HG03135 (cell line): ENCODE data around the gene HERPUD1.
A peak's percentile ranks its signal among the peaks of the same experiment; 100 is the strongest.
"Not testable (repeated sequence)": the region's sequence is repeated elsewhere in the genome, so short reads cannot be mapped to it uniquely, and the experiment has no call there.

ENCODE experiments used
- ATAC-seq: cut with Tn5 transposase; IDR thresholded peaks from one replicate; pipeline ENCODE4 v1.9.1; 2021; ENCODE audit warnings: mild to moderate bottlenecking, moderate library complexity; ENCODE audit not compliant: unreplicated experiment

Gene HERPUD1, protein sequence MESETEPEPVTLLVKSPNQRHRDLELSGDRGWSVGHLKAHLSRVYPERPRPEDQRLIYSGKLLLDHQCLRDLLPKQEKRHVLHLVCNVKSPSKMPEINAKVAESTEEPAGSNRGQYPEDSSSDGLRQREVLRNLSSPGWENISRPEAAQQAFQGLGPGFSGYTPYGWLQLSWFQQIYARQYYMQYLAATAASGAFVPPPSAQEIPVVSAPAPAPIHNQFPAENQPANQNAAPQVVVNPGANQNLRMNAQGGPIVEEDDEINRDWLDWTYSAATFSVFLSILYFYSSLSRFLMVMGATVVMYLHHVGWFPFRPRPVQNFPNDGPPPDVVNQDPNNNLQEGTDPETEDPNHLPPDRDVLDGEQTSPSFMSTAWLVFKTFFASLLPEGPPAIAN

GRCh38 chr16:56931892-56932720 is at the start of gene HERPUD1:
Gene HERPUD1 (plus strand): TSS chr16:56932142. CDS start chr16:56932245, 103 bp downstream.
- peak; percentile 85 for ATAC-seq

DNA sequence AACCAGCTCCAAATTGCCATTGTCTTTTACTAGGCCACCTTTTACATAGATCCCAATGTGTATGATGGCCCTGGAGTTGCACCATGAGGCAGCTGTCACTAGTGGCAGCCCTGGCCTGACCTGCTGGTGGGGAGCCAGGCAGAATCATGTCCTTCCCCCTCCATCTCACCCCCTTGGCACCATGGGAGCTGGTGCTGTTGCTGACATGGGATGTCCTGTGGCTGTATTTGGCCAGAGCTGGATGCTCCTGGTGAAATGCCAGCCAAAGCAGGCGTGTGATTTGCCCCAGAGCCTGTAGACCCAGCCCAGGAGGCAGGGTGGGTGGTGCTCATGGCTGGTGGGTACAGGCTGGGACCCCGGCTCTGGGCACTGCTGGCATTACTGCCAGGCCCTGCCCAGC is 48.4 kb upstream of the HERPUD1 start:
- no peak for ATAC-seq

GRCh38 chr16:56884026-56884582 is 47.8 kb upstream of the HERPUD1 start:
- ATAC-seq, result no peak

DNA sequence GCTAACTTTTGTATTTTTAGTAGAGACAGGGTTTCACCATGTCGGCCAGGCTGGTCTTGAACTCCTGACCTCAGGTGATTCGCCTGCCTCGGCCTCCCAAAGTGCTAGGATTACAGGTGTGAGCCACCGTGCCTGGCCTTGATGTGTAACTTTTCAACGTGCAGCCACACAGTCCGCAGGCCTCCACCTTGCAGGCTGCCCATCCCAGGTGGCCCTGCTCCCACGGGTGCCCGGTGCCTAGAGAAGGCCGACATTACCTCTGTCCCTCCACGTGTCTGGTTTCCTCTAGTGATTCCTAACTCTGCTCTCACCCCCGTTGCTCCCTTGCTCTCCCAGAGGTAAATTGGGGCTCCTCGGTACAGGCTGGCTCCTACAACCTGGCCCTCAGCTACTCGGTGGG is 47.0 kb upstream of the HERPUD1 start:
- ATAC-seq, result not testable (repeated sequence)

DNA sequence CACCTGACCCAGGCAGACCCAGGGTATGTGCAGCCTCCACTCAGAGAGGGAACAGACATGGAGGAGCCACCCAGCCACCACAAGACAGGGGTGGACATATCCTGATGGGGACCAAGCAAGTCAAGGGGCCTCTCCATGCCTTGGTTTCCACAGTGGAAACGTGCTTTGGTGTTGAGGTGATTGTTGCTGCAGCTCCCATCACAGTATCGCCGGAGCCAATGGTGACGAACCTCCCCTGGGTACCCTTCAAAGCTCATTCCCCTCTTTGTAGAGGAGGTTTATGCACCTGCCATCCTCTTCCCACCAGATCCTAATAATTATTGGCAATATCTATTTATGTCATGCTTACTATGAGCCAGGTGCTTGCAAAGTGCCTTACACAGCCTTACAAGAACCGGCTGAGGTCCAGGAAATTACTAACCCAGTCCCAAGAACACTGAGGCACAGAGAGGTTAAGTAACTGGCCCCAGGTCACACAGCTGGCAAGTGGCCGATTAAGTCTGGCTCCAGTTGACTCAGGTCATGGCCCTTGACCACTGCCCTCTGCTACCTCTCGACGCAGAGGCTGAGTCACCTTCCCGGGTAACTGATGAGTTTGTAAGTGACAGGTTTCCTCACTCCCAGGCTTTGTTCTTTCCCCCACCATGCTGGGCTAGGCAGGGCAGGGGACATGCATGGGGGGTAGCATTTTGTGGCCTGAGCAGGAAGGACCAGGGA is 46.3 kb upstream of the HERPUD1 start:
- no peak for ATAC-seq

DNA sequence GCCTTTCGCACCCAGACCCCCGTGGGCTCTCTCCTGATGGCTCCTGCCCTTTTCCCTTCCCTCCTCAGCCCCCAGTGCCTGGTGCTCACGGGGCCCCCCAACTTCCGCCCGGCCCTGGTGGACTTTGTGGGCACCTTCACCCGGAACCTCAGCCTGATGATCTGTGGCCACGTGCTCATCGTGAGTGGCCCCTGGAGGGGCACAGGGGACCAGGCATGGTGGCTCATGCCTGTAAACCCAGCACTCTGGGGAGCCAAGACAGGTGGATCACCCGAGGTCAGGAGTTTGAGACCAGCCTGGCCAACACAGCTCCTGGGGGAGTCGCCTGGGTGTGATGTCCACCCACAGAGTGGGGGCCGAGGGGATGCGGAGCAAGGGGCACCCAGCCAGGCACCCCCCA is 45.6 kb upstream of the HERPUD1 start:
- ATAC-seq, result no peak

DNA sequence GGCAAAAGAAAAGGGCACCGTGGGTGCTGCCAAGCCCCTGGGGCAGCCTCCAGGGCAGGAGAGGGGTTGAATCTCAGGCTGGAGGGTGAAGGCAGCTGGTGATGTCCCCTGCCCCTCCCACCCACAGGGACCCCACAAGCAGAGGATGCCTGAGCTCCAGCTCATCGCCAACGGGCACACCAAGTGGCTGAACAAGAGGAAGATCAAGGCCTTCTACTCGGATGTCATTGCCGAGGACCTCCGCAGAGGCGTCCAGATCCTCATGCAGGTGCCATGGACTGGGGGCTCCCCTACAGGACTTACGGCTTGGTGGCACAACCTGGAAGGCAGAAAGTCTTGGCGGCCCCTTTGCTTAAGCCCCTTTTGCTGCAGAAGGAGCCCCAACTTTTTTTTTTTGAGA is 45.1 kb upstream of the HERPUD1 start:
- no peak for ATAC-seq

DNA sequence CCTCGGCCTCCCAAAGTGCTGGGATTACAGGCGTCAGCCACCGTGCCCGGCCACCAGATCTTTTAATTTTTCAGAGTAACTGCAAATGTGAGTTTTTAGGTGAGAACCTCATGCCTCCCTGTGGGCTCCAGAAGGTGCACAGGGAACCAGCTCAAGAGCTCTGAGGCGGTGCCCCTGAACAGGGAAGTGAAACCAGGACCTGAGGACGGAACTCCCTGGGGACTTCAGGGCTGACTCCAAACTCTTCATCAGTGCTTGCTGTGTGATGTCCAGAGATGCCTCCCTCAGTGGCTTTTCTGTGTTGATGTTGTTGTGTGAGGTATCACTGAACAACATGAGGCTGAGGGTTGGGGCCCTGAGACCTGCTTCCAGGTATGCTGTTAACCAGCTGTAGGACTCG is 43.1 kb upstream of the HERPUD1 start:
- ATAC-seq, result no peak

DNA sequence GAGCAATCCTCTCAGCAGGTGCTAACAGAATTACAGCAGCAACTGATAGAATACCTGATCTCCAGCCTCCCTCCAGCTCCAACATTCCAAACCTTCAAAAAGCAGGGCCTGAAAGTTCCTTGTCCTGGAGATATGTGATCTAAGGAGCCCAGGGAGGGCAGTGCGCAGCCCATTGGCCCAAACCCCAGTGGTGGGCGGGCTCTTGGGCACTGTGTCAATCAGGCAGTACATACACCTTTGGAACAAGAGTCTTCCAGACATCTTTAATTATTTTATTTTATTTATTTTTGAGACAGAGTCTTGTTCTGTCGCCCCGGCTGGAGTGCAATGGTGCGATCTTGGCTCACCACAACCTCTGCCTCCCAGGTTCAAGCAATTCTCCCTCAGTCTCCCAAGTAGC is 42.7 kb upstream of the HERPUD1 start:
- ATAC-seq, result no peak

GRCh38 chr16:56891685-56892084 is 40.3 kb upstream of the HERPUD1 start:
- ATAC-seq, result no peak

- ATAC-seq, result no peak
Measured at GRCh38 chr16:56892705-56893104, 39.2 kb upstream of the HERPUD1 start.

GRCh38 chr16:56894331-56894917 is 37.5 kb upstream of the HERPUD1 start:
- ATAC-seq, result no peak

DNA sequence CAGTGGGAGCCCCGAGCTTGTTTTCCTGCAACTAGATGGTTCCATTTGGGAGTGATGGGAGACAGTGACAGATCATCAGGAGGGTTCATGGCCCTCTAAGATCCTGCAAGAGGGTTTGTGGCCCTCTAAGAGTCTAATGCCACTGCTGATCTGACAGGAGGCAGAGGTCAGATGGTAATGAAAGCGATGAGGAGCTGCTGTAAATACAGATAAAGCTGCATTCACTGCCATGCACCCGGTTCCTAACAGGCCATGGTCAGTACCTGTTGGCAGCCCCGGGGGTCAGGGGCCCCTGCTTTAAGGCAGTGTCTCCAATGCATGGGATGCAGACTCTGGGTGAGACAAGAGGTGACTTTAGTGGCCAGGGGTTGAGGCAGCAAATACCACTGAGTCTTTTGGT is 36.1 kb upstream of the HERPUD1 start:
- ATAC-seq, result no peak

GRCh38 chr16:56896244-56896643 is 35.7 kb upstream of the HERPUD1 start:
- ATAC-seq, result no peak

DNA sequence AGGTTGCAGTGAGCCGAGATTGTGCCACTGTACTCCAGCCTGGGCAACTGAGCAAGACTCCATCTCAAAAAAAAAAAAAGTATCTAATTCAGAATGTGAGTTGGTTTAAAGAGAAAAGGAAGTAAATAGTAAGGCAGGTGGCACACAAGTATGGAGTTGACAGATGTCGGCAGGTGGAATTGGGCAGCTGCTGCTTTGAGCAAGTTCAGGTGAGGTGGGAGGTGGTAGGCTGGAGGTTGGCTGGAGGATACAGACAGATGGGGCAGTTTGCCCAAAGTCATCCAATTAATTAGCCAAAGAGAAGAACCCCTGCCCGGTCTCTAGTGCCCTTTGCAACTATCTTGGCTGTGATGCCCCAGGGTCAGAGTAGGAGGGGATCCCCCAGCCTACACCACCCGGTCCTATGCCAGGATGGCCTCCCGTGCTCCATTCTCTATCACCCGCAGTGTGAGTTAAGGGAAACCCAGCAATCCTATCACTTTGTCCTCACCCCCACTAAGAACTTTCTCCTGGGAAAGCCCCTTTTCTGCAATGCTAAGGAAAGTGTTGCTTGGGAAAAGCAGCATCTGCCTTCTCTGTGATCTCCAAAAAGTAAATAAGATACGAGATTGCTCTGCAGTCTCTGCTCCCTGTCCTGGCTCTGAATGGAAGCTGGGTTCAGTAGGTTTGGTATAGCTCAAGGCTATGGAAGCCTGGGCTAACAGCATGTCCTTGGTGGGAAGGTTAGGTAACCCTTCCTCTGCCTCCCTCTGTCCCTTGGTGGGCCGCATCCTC is 34.7 kb upstream of the HERPUD1 start:
- ATAC-seq, result no peak

DNA sequence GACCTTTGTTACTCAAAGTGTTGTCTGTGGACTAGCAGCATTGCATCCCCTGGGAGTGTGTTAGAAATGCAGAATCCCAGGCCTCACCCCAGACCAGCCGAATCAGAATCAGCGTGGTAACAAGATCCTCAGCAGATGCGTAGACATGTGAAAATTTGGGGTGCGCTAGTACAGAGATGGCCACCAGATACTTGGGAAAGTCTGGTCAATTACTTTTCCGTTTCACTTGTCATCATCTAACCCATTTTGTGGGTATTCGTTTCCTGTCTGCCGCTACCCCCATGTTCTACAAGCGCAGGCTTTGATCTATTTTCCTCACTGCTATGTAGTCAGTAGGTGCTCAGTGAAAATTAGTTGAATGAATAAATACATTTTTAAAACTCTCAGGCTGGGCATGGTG is 33.1 kb upstream of the HERPUD1 start:
- peak; percentile 70 for ATAC-seq

DNA sequence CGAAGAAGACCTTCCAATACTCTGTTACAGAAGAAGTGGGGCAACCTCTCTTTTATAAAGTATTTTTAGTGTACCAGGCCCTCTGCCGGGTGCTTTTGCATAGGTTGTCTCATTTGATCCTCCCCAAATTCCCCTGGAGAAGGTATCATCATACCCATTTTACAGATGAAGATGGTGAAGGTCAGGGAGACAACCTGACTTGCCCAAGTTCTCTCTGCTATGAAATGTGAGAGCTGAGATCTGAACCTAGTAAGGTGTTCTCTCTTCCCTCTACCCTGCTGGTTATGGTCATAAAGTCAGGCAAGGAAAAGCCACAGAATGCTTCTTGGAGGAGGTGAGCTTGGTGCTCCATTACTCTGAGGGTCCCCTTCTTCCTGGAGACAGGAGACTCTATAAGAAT is 28.1 kb upstream of the HERPUD1 start:
- no peak for ATAC-seq

GRCh38 chr16:56907401-56907800 is 24.5 kb upstream of the HERPUD1 start:
- no peak for ATAC-seq

GRCh38 chr16:56909527-56909979 is 22.4 kb upstream of the HERPUD1 start:
- no peak for ATAC-seq

DNA sequence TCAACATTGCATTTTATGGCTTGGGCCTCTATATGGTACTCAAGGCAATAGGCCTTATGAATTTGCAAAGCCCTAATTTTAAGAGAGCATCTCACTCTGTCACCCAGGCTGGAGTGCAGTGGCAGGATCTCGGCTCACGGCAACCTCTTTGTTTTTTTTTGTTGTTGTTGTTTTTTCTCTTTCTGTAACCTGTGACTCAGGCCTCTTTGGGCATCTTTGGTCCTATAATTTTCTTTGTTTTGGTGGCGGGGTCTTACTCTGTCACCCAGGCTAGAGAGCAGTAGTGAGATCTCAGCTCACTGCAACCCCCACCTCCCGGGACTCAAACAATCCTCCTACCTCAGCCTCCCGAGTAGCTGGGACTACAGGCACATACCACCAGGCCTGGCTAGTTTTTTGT is 21.8 kb upstream of the HERPUD1 start:
- no peak for ATAC-seq
